SK-N-SH (cell line): ENCODE results near the gene STIP1. TPM values are rescaled to one million over a fixed set of nuclear protein-coding genes. Genes with fewer than 3 reads are reported as not detected.

Experiments used
- CHD2 ChIP-seq: fragments of 150-350 bp; IDR thresholded peaks from 2 replicates; pipeline ENCODE4 v1.6.1; 2018; ENCODE audit warnings: low read length; ENCODE audit not compliant: partially characterized antibody
- CTCF ChIP-seq: fragments of 200-600 bp; sonication (generic); IDR thresholded peaks from 2 replicates; pipeline ENCODE4 v1.6.1; 2017; ENCODE audit warnings: antibody characterized with exemption, mild to moderate bottlenecking, moderate library complexity
- ELF1 ChIP-seq: IDR thresholded peaks from 2 replicates; pipeline ENCODE4 v1.4.0; 2012
- EP300 ChIP-seq, 2 experiments: IDR thresholded peaks; 2 replicates each; pipeline versions ENCODE4 v1.4.0 to v1.6.1; 2012; ENCODE audit warnings: borderline replicate concordance in 1 of 2, low read depth in 1 of 2, low read length in 1 of 2
- EZH2phosphoT487 ChIP-seq: fragments of 200-600 bp; sonication (generic); IDR thresholded peaks from 2 replicates; pipeline ENCODE4 v1.6.1; 2017; ENCODE audit warnings: low read depth, mixed run types, mild to moderate bottlenecking, antibody characterized with exemption, moderate library complexity, borderline replicate concordance
- FOXJ3 ChIP-seq: sonication (generic); formaldehyde crosslinking; IDR thresholded peaks from 2 replicates; pipeline ENCODE4 v1.5.1; 2020; ENCODE audit warnings: mild to moderate bottlenecking, missing genetic modification reagents
- GATA2 ChIP-seq: sonication (generic); formaldehyde crosslinking; IDR thresholded peaks from 2 replicates; pipeline ENCODE4 v1.5.0; 2020; ENCODE audit warnings: mild to moderate bottlenecking, missing genetic modification reagents
- IRF3 ChIP-seq: fragments of 150-350 bp; IDR thresholded peaks from 2 replicates; pipeline ENCODE4 v1.6.1; 2016; ENCODE audit warnings: mild to moderate bottlenecking, low read depth, low read length
- MXI1 ChIP-seq: IDR thresholded peaks from 2 replicates; pipeline ENCODE4 v1.6.1; 2012; ENCODE audit warnings: mild to moderate bottlenecking, low read depth, low read length, improper control_type of control experiment
- NFIC ChIP-seq: IDR thresholded peaks from 2 replicates; pipeline ENCODE4 v1.4.0; 2012; ENCODE audit warnings: borderline replicate concordance
- PBX3 ChIP-seq: IDR thresholded peaks from 2 replicates; pipeline ENCODE4; 2012
- RAD21 ChIP-seq: IDR thresholded peaks from 2 replicates; pipeline ENCODE4 v1.6.1; 2012; ENCODE audit warnings: mild to moderate bottlenecking, low read length
- RCOR1 ChIP-seq: fragments of 150-350 bp; IDR thresholded peaks from 2 replicates; pipeline ENCODE4 v1.6.1; 2017; ENCODE audit warnings: antibody characterized with exemption, low read length
- RFX5 ChIP-seq: IDR thresholded peaks from 2 replicates; pipeline ENCODE4 v1.6.1; 2012; ENCODE audit warnings: mild to moderate bottlenecking, improper control_type of control experiment, low read length
- SIN3A ChIP-seq: IDR thresholded peaks from 2 replicates; pipeline ENCODE4 v1.6.1; 2012; ENCODE audit warnings: low read depth, mild to moderate bottlenecking, low read length, moderate library complexity, borderline replicate concordance
- SMC3 ChIP-seq: IDR thresholded peaks from 2 replicates; pipeline ENCODE4 v1.6.1; 2012; ENCODE audit warnings: low read depth, low read length, improper control_type of control experiment
- TAF1 ChIP-seq: IDR thresholded peaks from 2 replicates; pipeline ENCODE4 v1.6.1; 2012; ENCODE audit warnings: low read depth, mild to moderate bottlenecking, low read length, moderate library complexity, borderline replicate concordance
- USF1 ChIP-seq: IDR thresholded peaks from 2 replicates; pipeline ENCODE4 v1.4.0; 2012; ENCODE audit warnings: low read depth, borderline replicate concordance
- USF2 ChIP-seq: fragments of 150-350 bp; IDR thresholded peaks from 2 replicates; pipeline ENCODE4 v1.6.1; 2017; ENCODE audit warnings: antibody characterized with exemption, low read length, low read depth, borderline replicate concordance
- YY1 ChIP-seq: IDR thresholded peaks from 2 replicates; pipeline ENCODE4 v1.4.0; 2012; ENCODE audit warnings: low read depth, mild to moderate bottlenecking
- polyA plus RNA-seq, 3 experiments: library from polyadenylated mRNA; depleted of rRNA; stranded (reverse); fragments of >200 nt; gene quantifications; 2 replicates each; pipeline ENCODE4 v1.2.3, GENCODE V29; 2012

STIP1 gene
- polyA plus RNA-seq, 1 of the 3 experiments (the other 2 are of a cell fraction): 163 TPM

GRCh38 chr11:64148226-64148916, 37.6 kb upstream of the STIP1 start (continued):
- TF ChIP-seq EZH2phosphoT487 (no peak), CTCF (peak; percentile 97), NFIC (0 out of 2 replicates have a peak, but pooled peaks have one; percentile 32), PBX3 (no peak), YY1 (no peak), USF2 (no peak), IRF3 (no peak), CHD2 (peak; percentile 94), EP300 (IDR thresholded peaks at IDR 0.05; ENCODE audit: borderline replicate concordance in 1 of 2, low read depth in 1 of 2, low read length in 1 of 2) (peak in 1 of 2 experiments; percentile 57; a peak in 2 of 4 replicates), MXI1 (peak; percentile 91), TAF1 (no peak), FOXJ3 (CRISPR knock-in tag) (peak; percentile 39; the same call in 1 of the 2 replicates), ELF1 (no peak), SMC3 (peak; percentile 91), RFX5 (peak; percentile 33; the same call in 1 of the 2 replicates), RCOR1 (peak; percentile 44), SIN3A (no peak), RAD21 (peak; percentile 95), USF1 (no peak), GATA2 (0 out of 2 replicates have a peak, but pooled peaks have one; percentile 9)
